Endodermal cell (in vitro differentiated cells): ENCODE data around the gene GPX8. TPM values are rescaled to one million over a fixed set of nuclear protein-coding genes. Genes with fewer than 3 reads are reported as not detected.

Experiments
- DNase-seq: peaks from one replicate; pipeline ENCODE4 v3.0.0-alpha.2; 2017
- H3K27ac ChIP-seq: 2 replicates; pipeline ENCODE4 v1.5.1; 2013; ENCODE audit warnings: mild to moderate bottlenecking, low read depth, low read length, moderate library complexity
- H3K27me3 ChIP-seq: 2 replicates; pipeline ENCODE4 v1.6.1; 2013; ENCODE audit warnings: mild to moderate bottlenecking, low read length, moderate library complexity; ENCODE audit not compliant: insufficient read depth, control insufficient read depth, poor library complexity, severe bottlenecking
- H3K36me3 ChIP-seq: 2 replicates; pipeline ENCODE4 v1.7.0; 2013; ENCODE audit warnings: mild to moderate bottlenecking, low read length, moderate library complexity; ENCODE audit not compliant: control insufficient read depth, insufficient read depth
- H3K4me1 ChIP-seq: one replicate; pipeline ENCODE4 v1.7.0; 2013; ENCODE audit warnings: low read length; ENCODE audit not compliant: control insufficient read depth, insufficient read depth
- H3K4me3 ChIP-seq: 2 replicates; pipeline ENCODE4 v1.5.1; 2013; ENCODE audit warnings: mild to moderate bottlenecking, low read length, moderate library complexity
- H3K9ac ChIP-seq: 2 replicates; pipeline ENCODE4 v1.6.1; 2013; ENCODE audit warnings: mild to moderate bottlenecking, low read length, moderate library complexity; ENCODE audit not compliant: poor library complexity, severe bottlenecking; ENCODE audit errors: extremely low read depth
- H3K9me3 ChIP-seq: 2 replicates; pipeline ENCODE4 v1.6.1; 2013; ENCODE audit warnings: mild to moderate bottlenecking, low read length, moderate library complexity; ENCODE audit not compliant: control insufficient read depth
- H3K27ac Mint-ChIP-seq: 2 replicates; pipeline ENCODE4 v1.8.0; 2020; ENCODE audit warnings: mixed read lengths
- H3K27me3 Mint-ChIP-seq: 2 replicates; pipeline ENCODE4 v1.8.0; 2021; ENCODE audit warnings: mild to moderate bottlenecking, mixed read lengths; ENCODE audit not compliant: insufficient read depth
- H3K36me3 Mint-ChIP-seq: 2 replicates; pipeline ENCODE4 v1.8.0; 2020; ENCODE audit warnings: low read depth, mixed read lengths
- H3K4me1 Mint-ChIP-seq: 2 replicates; pipeline ENCODE4 v1.8.0; 2020; ENCODE audit warnings: mixed read lengths
- H3K4me3 Mint-ChIP-seq: 2 replicates; pipeline ENCODE4 v1.8.0; 2020; ENCODE audit warnings: mild to moderate bottlenecking, moderate library complexity, mixed read lengths
- H3K9me3 Mint-ChIP-seq: 2 replicates; pipeline ENCODE4 v1.8.0; 2020; ENCODE audit warnings: mild to moderate bottlenecking, mixed read lengths
- WGBS, 2 experiments: methylation state at CpG; one replicate each; pipeline versions ENCODE4 v1.1.5 to v1.1.7; 2013; ENCODE audit warnings: missing lambda C conversion rate in 2 of 2, mixed read lengths in 1 of 2; ENCODE audit not compliant: insufficient coverage in 1 of 2, insufficient read length in 1 of 2; 5-methylcytosine and 5-hydroxymethylcytosine counted together
- total RNA-seq, 2 donors: library from RNA; stranded (reverse); fragmentation: NEBNext Ultra II Directional in 1 of 2; extraction: Animal tissue kit (Norgen Biotek cat#: 25700) in 1 of 2; gene quantifications; 2 replicates in 1 of 2; 3 replicates in 1 of 2; pipeline ENCODE4 v1.2.1, GENCODE V29; 2021
- TF ChIP-seq, protein P1 (sequence below): fragments of 200-600 bp; sonication (generic); conservative IDR thresholded peaks from 2 replicates; pipeline ENCODE4 v1.5.0; 2021; ENCODE audit warnings: antibody characterized with exemption, mild to moderate bottlenecking

GPX8 gene
- total RNA-seq, 2 donors from 2014 or later = 47.9 to 68.9 TPM

- H3K4me3 Mint-ChIP-seq = no peak overlapping the region
- no peaks in the 10 kb centered on the region for H3K9me3 Mint-ChIP-seq
- DNase-seq = no peak
- H3K9ac ChIP-seq = no peak overlapping the region
- no peaks in the 10 kb centered on the region for H3K36me3 ChIP-seq
- H3K27ac Mint-ChIP-seq = no peak overlapping the region
- 95% methylated on average over 3 of the region's 3 CpGs for WGBS, 2 experiments
- no peaks in the 10 kb centered on the region for H3K9me3 ChIP-seq
- no peak overlapping the region for H3K27ac ChIP-seq
- no peaks in the 10 kb centered on the region for H3K36me3 Mint-ChIP-seq
- H3K27me3 Mint-ChIP-seq = no peaks in the 10 kb centered on the region
- H3K4me3 ChIP-seq = no peak overlapping the region
- H3K27me3 ChIP-seq = no peaks in the 10 kb centered on the region
- peaks cover 7% of the 10 kb centered on the region for H3K4me1 Mint-ChIP-seq
- TF ChIP-seq, protein P1, sequence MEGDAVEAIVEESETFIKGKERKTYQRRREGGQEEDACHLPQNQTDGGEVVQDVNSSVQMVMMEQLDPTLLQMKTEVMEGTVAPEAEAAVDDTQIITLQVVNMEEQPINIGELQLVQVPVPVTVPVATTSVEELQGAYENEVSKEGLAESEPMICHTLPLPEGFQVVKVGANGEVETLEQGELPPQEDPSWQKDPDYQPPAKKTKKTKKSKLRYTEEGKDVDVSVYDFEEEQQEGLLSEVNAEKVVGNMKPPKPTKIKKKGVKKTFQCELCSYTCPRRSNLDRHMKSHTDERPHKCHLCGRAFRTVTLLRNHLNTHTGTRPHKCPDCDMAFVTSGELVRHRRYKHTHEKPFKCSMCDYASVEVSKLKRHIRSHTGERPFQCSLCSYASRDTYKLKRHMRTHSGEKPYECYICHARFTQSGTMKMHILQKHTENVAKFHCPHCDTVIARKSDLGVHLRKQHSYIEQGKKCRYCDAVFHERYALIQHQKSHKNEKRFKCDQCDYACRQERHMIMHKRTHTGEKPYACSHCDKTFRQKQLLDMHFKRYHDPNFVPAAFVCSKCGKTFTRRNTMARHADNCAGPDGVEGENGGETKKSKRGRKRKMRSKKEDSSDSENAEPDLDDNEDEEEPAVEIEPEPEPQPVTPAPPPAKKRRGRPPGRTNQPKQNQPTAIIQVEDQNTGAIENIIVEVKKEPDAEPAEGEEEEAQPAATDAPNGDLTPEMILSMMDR = no peak
- no peaks in the 10 kb centered on the region for H3K4me1 ChIP-seq
Measured at GRCh38 chr5:55136521-55136920, 23.4 kb upstream of the GPX8 start.

GRCh38 chr5:55140908-55141665 lies 18.9 kb upstream of the GPX8 start:
- no peak overlapping the region for H3K27ac Mint-ChIP-seq
- H3K9me3 ChIP-seq = no peaks in the 10 kb centered on the region
- no peak overlapping the region for H3K4me3 Mint-ChIP-seq
- no peak overlapping the region for H3K27ac ChIP-seq
- no peak for DNase-seq
- H3K4me3 ChIP-seq = no peak overlapping the region
- H3K36me3 ChIP-seq = no peaks in the 10 kb centered on the region
- no peaks in the 10 kb centered on the region for H3K4me1 ChIP-seq
- H3K4me1 Mint-ChIP-seq = peaks cover 13% of the 10 kb centered on the region
- H3K27me3 ChIP-seq = no peaks in the 10 kb centered on the region
- H3K9me3 Mint-ChIP-seq = no peaks in the 10 kb centered on the region
- 93 to 94% methylated on average over 7 to 9 of the region's 9 CpGs for WGBS, 2 experiments
- H3K9ac ChIP-seq = no peak overlapping the region
- TF ChIP-seq, protein P1 = no peak
- H3K36me3 Mint-ChIP-seq = no peaks in the 10 kb centered on the region
- peaks cover 7% of the 10 kb centered on the region for H3K27me3 Mint-ChIP-seq

GRCh38 chr5:55141945-55142690 lies 17.9 kb upstream of the GPX8 start:
- Histone ChIP-seq H3K9ac (no peak overlapping the region), H3K4me1 (no peaks in the 10 kb centered on the region), H3K9me3 (no peaks in the 10 kb centered on the region), H3K27ac (no peak overlapping the region), H3K27me3 (no peaks in the 10 kb centered on the region), H3K4me3 (no peak overlapping the region), H3K36me3 (no peaks in the 10 kb centered on the region)
- no peaks in the 10 kb centered on the region for H3K36me3 Mint-ChIP-seq
- H3K27me3 Mint-ChIP-seq = peaks cover 7% of the 10 kb centered on the region
- H3K9me3 Mint-ChIP-seq = peaks cover 2% of the 10 kb centered on the region
- no peak overlapping the region for H3K27ac Mint-ChIP-seq
- 94 to 95% methylated on average over 7 to 9 of the region's 9 CpGs for WGBS, 2 experiments
- H3K4me3 Mint-ChIP-seq = no peak overlapping the region
- TF ChIP-seq, protein P1 = peak; percentile 32
- peaks cover 17% of the 10 kb centered on the region for H3K4me1 Mint-ChIP-seq
- DNase-seq = no peak
